ENCODE data around the gene MTMR3.

DNA sequence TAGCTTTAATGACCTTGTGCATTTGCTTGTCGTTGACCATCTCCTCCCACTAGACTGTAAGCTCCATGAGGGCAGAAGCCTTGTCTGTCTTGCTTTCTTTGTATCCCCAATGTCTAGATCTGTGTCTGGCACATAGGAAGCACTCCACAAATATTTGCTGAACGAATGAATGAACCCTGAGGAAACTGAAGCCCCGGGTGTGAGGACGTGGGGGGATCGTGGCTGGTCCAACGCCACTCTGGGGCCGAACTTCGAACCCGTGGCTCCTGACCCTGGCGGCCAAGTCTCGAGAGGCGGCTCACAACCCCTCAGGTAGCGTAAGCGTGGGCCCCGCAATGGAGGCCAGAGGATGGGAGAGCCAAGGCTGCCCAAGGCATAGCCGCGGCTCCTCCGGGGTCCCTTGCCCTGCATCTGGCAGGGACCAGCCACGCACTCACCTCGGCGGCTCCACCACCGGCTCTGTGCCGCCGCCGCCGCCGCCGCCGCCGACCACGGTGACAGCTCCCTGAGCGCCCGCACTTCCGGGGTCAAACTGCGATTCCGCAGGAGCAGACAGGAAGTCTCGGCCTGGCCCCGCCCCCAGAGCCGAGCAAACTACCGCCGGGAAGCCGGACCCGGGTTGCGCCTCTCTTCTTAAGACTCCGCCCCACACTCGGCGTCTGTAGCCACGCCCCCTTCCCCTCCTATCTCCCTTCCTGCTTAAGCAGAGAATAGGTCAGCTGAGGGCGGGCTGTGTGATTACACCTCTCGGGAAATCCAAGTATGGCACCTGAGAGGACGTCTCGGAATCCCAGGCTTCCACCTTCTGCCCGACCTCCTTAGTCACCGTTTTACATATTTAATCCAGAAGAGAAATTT is 45.0 kb upstream of the MTMR3 start, which contains the start of gene ASCC2:
- peak; percentile 63; the same call in 1 of the 2 replicates for TF ChIP-seq TAF1 (IDR thresholded peaks at IDR 0.05; ENCODE audit: borderline replicate concordance, insufficient read depth, low read length)
- TF ChIP-seq, protein P1, sequence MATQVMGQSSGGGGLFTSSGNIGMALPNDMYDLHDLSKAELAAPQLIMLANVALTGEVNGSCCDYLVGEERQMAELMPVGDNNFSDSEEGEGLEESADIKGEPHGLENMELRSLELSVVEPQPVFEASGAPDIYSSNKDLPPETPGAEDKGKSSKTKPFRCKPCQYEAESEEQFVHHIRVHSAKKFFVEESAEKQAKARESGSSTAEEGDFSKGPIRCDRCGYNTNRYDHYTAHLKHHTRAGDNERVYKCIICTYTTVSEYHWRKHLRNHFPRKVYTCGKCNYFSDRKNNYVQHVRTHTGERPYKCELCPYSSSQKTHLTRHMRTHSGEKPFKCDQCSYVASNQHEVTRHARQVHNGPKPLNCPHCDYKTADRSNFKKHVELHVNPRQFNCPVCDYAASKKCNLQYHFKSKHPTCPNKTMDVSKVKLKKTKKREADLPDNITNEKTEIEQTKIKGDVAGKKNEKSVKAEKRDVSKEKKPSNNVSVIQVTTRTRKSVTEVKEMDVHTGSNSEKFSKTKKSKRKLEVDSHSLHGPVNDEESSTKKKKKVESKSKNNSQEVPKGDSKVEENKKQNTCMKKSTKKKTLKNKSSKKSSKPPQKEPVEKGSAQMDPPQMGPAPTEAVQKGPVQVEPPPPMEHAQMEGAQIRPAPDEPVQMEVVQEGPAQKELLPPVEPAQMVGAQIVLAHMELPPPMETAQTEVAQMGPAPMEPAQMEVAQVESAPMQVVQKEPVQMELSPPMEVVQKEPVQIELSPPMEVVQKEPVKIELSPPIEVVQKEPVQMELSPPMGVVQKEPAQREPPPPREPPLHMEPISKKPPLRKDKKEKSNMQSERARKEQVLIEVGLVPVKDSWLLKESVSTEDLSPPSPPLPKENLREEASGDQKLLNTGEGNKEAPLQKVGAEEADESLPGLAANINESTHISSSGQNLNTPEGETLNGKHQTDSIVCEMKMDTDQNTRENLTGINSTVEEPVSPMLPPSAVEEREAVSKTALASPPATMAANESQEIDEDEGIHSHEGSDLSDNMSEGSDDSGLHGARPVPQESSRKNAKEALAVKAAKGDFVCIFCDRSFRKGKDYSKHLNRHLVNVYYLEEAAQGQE (IDR thresholded peaks at IDR 0.05; ENCODE audit: insufficient read depth in 1 of 2, low read depth in 2 of 2, low read length in 2 of 2), result no peak

Data from PFSK-1 (cell line).